Measurements from ENCODE around the gene COPS2.

DNA sequence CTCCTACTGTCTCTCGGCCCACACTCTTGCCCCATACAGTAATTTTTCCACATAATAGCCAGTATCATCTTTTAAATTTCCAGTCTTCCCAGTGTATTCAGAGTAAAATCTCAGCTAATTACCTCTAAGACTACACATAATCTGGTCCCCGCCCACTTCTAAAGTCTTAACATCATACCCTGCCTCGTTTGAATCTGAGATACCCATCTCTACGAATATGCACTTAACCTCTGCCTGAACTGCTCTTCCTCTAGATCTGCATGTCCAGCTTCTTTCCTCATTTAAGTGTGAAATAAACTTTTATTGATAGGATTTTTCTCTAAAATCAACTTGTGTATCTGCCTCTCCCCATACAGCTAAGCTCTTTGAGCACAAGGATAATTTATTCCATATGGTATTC lies 34.6 kb downstream of the COPS2 start:
- TF ChIP-seq CTCF (optimal IDR thresholded peaks at IDR 0.05 in 1 of 3, IDR thresholded peaks at IDR 0.05 in 1 of 3, conservative IDR thresholded peaks at IDR 0.05 in 1 of 3; ENCODE audit: extremely low read depth in 1 of 3, insufficient read depth in 2 of 3, low read length in 3 of 3) (no peak), EZH2 (IDR thresholded peaks at IDR 0.05; ENCODE audit: low read length) (no peak)

Data from keratinocyte (primary cell).